Effector memory CD4-positive, alpha-beta T cell (primary cell): ENCODE data around the gene MORC4.

Experiments used
- DNase-seq, 3 donors: peaks; one replicate each; pipeline ENCODE4 v3.0.0-alpha.2; 2020
- H3K27ac ChIP-seq: 2 replicates; pipeline ENCODE4 v1.7.0; 2013; ENCODE audit warnings: mild to moderate bottlenecking, low read length, moderate library complexity; ENCODE audit not compliant: insufficient read depth, poor library complexity, severe bottlenecking
- H3K27me3 ChIP-seq: replicated peaks from 2 replicates; pipeline ENCODE4 v1.7.0; 2013; ENCODE audit warnings: mild to moderate bottlenecking, low read length; ENCODE audit not compliant: insufficient read depth, control insufficient read depth, poor library complexity, severe bottlenecking
- H3K36me3 ChIP-seq: 2 replicates; pipeline ENCODE4 v1.7.0; 2013; ENCODE audit warnings: mild to moderate bottlenecking, low read length, moderate library complexity; ENCODE audit not compliant: control insufficient read depth, insufficient read depth
- H3K4me1 ChIP-seq: 2 replicates; pipeline ENCODE4 v1.7.0; 2013; ENCODE audit warnings: low read length, mild to moderate bottlenecking; ENCODE audit not compliant: control insufficient read depth, insufficient read depth, poor library complexity, severe bottlenecking
- H3K4me3 ChIP-seq: 2 replicates; pipeline ENCODE4 v1.7.0; 2013; ENCODE audit warnings: low read length, low read depth, mild to moderate bottlenecking; ENCODE audit not compliant: insufficient read depth, poor library complexity, severe bottlenecking
- H3K9me3 ChIP-seq: 2 replicates; pipeline ENCODE4 v1.7.0; 2013; ENCODE audit warnings: mild to moderate bottlenecking, low read length, moderate library complexity; ENCODE audit not compliant: control insufficient read depth

MORC4 gene

DNA sequence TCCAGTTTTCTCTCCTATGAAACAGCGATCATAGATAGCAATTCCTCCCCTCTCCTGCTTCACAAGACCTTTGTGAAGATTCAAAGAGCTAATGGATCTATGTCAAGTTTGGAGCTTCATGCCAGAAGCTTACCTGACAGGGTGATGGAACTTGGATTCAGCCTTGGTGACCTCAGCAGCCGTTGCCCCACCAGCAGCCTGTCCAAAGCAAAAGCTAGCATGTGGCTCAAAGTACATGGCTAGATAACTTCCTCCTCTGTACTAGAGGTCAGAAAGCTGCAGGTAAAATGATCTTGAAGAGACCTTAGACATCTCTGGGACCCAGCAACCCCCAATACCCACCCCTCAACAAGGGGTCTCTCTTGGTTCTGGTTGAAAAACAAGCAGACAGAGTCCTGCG lies 98.7 kb downstream of the MORC4 start:
- Histone ChIP-seq H3K4me3 (no peak overlapping the region), H3K36me3 (no peaks in the 10 kb centered on the region), H3K27ac (no peak overlapping the region), H3K27me3 (no peaks in the 10 kb centered on the region), H3K9me3 (no peaks in the 10 kb centered on the region), H3K4me1 (no peaks in the 10 kb centered on the region)
- DNase-seq = no peak

DNA sequence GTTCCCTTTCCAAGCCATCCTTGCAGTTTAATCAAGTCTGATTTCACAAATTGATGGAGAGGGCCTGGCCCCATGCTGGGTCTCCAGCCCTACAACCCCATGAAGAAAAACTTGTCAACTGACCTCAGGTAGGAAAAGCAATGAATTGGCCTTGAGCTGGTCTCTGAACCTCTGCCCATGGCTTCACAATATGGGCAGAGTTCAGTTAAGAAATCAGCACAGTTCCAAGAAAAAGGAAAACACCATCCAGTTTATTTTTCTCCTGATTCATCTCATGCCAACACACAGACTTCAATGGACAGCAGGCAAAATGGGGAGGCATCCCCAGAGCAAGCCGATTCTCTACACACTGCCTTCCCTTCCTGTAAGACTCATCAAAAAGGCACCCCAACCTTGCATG lies 100.2 kb downstream of the MORC4 start:
- H3K36me3 ChIP-seq = no peaks in the 10 kb centered on the region
- no peaks in the 10 kb centered on the region for H3K9me3 ChIP-seq
- H3K4me1 ChIP-seq = no peaks in the 10 kb centered on the region
- DNase-seq = no peak
- H3K4me3 ChIP-seq = no peak overlapping the region
- H3K27ac ChIP-seq = no peak overlapping the region
- H3K27me3 ChIP-seq = no peaks in the 10 kb centered on the region

DNA sequence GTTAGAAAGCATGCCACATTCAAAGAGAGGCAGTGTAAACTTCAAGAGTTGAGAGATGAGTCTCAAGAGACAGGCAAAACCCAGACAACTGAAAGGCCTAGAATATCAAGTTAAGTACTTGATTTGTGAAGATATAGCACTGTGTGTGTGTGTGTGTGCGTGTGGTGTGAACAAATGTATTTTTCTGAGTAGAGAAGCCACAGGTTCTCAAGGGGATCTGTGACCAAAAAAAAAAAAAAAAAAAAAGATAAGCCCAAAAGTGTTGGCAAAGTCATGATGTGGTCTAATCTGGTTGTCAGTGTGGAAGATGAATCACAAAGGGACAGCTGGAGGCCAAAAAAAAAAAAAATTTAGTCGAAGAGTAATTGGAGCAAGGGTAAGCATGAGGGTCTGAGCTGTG lies 100.7 kb downstream of the MORC4 start:
- Histone ChIP-seq H3K27me3 (no peaks in the 10 kb centered on the region), H3K4me1 (no peaks in the 10 kb centered on the region), H3K9me3 (no peaks in the 10 kb centered on the region), H3K27ac (no peak overlapping the region), H3K4me3 (no peak overlapping the region), H3K36me3 (no peaks in the 10 kb centered on the region)
- DNase-seq = no peak

DNA sequence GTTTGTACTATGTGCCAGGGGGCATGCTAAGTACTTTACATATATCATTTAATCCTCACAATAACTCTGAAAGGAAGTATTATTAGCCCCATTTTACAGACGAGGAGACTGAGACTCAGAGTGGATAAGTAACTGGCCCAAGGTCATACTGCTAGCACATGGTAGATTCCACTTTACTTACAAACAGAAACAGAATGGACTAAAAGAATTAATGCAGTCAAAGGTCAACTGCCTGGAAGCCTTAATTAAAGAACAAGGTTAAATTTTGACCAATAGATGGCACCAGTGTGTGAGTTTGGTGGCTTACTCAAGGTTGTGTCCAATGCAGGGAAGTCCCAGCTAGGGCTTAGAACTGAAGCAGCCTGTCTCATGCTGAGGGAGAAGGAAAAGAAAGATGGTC lies 101.5 kb downstream of the MORC4 start:
- DNase-seq = no peak
- Histone ChIP-seq H3K27ac (no peak overlapping the region), H3K27me3 (no peaks in the 10 kb centered on the region), H3K36me3 (no peaks in the 10 kb centered on the region), H3K9me3 (no peaks in the 10 kb centered on the region), H3K4me1 (no peaks in the 10 kb centered on the region), H3K4me3 (no peak overlapping the region)

DNA sequence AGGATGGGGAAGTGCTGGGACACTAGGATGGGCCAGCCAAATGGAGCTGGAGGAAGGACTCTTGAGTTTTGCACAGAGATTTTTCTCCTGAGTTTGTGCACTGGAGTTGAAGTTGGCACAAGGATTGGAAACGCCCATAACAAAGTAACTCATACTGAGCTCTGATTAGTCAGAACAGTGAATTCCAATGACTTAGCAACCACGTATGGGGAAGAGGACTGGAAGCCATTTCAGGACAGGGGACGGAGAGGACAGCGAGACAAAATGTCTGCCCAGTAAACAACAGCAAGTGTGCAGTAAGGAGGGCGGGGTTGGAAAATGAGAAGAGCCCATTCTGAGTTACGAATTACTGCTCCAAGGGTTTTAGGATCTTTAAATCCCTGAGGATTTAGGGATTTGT lies 102.8 kb downstream of the MORC4 start:
- H3K27me3 ChIP-seq = peaks cover 3% of the 10 kb centered on the region
- no peaks in the 10 kb centered on the region for H3K9me3 ChIP-seq
- no peaks in the 10 kb centered on the region for H3K4me1 ChIP-seq
- no peak overlapping the region for H3K27ac ChIP-seq
- H3K36me3 ChIP-seq = no peaks in the 10 kb centered on the region
- no peak for DNase-seq
- H3K4me3 ChIP-seq = no peak overlapping the region

DNA sequence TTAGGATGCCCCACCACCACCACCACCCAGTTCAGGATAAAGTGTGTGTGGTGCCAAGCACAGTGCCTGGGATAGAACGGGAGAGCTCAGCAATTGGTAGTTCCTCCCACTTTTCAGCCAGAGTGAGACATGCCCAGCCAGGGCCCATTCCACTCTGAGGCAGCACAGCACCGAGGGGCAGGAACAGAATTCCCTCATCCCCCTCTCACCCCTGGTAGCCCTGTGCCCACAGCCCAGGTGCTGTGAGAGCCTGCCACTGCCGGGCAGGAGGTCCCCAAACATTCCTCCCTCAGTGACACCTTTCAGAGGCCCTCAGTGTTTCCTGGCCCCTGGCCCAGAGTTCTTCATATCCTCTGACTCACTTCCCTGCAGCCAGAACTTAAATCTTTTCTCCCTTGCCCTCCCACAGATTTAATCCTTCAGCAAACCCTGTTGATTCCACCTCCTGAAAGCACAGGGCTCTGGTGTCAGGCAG lies 105.0 kb downstream of the MORC4 start:
- no peak overlapping the region for H3K27ac ChIP-seq
- no peak for DNase-seq
- peaks cover 3% of the 10 kb centered on the region for H3K27me3 ChIP-seq
- no peaks in the 10 kb centered on the region for H3K4me1 ChIP-seq
- H3K36me3 ChIP-seq = no peaks in the 10 kb centered on the region
- H3K4me3 ChIP-seq = no peak overlapping the region
- no peaks in the 10 kb centered on the region for H3K9me3 ChIP-seq

DNA sequence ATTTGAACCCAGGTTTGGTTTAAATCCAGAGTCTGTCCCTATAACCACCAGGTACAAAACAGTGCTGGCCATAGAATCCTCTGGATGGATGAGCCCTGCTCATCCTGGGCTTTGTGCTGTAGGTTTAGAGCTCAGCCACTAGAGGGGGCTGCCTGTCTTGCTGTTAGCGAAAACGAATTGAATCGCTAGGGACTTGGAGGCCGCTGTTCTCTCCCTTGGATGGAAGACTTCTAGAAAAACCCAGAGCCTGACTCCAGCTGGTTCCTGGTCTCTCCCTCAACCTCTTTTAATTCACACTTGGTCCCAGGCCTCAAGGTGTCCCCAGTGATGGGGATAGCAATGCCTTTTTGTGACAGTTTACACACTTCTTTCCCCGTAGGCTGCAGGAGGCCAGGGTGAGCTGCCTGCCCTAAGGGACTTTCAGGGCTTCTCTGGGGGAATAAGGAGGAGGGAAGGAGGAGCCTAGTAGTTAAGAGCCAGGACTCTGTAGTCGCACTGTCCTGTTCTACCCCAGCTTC lies 105.6 kb downstream of the MORC4 start:
- Histone ChIP-seq H3K9me3 (no peaks in the 10 kb centered on the region), H3K27ac (no peak overlapping the region), H3K4me1 (no peaks in the 10 kb centered on the region), H3K4me3 (no peak overlapping the region), H3K27me3 (peaks cover 3% of the 10 kb centered on the region), H3K36me3 (no peaks in the 10 kb centered on the region)
- peak in 1 of 3 donors; percentile 17 for DNase-seq

DNA sequence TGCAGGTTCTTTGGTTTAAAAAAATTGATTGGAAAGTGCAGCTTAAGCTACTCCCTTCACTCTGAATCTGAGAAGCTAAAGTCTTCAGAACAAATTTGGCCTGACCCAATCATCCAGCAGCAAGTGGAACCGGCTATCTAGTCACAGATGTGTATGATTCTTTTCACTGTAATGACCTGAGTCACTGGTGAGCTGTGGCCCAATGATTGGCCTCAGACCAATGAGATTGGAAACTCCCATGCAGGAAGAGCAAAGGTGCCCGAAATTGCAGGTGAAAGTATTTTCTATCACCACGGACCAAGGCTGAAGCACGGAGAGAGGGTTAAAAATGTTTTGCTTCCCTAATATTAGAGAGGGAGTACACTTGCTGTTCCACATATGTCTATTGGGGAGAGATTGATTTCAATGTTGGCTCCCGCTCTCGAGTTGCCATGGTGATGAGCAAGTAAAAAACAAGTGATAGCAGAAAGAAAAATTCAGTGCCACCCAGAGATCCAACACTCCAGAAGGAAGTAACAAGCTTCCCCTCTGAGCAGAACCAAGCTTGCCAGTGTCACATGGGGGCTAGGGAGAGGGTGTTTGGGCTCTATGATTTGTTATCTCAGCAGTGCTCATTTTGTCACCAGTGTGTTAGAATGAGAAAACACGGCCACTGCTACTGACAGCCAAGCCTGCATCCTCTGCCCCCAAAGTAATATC lies 108.1 kb downstream of the MORC4 start:
- peaks cover 3% of the 10 kb centered on the region for H3K27me3 ChIP-seq
- H3K9me3 ChIP-seq = no peaks in the 10 kb centered on the region
- no peak overlapping the region for H3K4me3 ChIP-seq
- H3K4me1 ChIP-seq = no peaks in the 10 kb centered on the region
- no peak overlapping the region for H3K27ac ChIP-seq
- no peak for DNase-seq
- no peaks in the 10 kb centered on the region for H3K36me3 ChIP-seq
